Measurements from ENCODE around the gene THTPA. TPM values are rescaled to one million over a fixed set of nuclear protein-coding genes. Genes with fewer than 3 reads are reported as not detected.

THTPA gene
- total and polyA plus RNA-seq, 2 donors (not counting 1 experiment from before 2014, with no cell fraction given) = 17.0 to 21.4 TPM

DNA sequence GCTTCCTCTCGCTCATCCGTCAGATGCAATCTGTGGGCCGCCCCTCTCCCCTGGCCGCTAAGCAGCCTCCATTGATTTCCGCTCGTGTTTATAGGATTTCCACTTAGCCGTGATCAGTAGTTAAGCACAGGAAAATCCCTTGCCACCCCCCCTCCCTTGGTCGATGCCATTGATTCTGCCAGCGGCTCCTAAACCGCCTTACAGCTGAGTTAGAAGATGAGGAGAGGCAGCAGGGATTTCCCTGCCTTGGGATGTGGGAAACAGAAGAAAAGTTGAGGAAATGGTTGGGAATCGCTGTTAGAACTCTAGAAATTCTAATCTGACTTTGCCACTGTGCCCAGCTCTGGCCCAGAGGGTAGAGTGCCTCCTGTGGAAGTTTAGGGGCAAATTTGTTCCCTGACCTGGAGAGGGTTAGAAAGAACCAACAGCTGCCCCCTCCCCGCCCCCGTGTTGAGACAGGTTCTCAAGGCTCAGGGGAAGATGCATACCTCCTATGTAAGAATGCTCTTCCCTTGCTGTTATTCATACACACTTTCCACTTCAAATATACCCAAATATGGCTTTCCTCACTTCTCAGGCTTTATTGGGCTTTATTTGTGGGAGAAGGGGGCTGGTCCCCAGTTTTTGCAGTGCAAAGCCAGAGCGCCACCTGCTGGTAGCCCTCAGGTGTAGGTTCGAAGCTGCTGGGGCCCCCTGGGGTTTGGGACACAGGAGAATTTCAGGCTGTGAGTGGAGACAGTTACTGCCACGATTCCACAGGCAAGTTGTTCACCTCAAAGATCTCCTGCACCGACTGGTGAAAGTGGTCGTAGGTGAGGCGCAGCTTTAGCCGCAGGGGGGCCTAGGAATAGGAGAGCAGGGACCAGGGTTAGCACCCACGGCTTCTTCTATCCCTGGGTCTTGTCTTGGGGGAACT lies 3.2 kb downstream of the THTPA start:
- Mint-ChIP-seq H3K4me1 (peaks cover 46% of the 10 kb centered on the region), H3K4me3 (no peak overlapping the region), H3K27me3 (no peaks in the 10 kb centered on the region), H3K27ac (no peak overlapping the region), H3K9me3 (ENCODE audit: insufficient read depth) (no peaks in the 10 kb centered on the region)
- Histone ChIP-seq H3K4me1 (ENCODE audit: control insufficient read depth in 2 of 2, insufficient read depth in 2 of 2, low read length in 2 of 2) (peaks cover 15 to 29% of the 10 kb centered on the region in 2 donors), H3K79me2 (ENCODE audit: control insufficient read depth, insufficient read depth, low read length) (peaks cover 14% of the 10 kb centered on the region), H3K4me3 (ENCODE audit: control extremely low read depth in 1 of 5, extremely low read depth in 1 of 5, insufficient read depth in 1 of 5, low read depth in 2 of 5, low read length in 4 of 5) (no peak overlapping the region), H2AFZ (ENCODE audit: insufficient read depth, low read depth, low read length, poor library complexity, severe bottlenecking) (no peak overlapping the region), H3K9ac (ENCODE audit: low read length) (no peak overlapping the region), H3K27ac (ENCODE audit: low read length in 2 of 2) (no peak overlapping the region), H3K27me3 (replicated peaks in 1 of 4; ENCODE audit: control extremely low read depth in 1 of 4, control insufficient read depth in 3 of 4, insufficient read depth in 4 of 4, low read length in 3 of 4) (no peaks in the 10 kb centered on the region), H3K4me2 (replicated peaks; ENCODE audit: low read depth, low read length, poor library complexity, severe bottlenecking) (no peak overlapping the region), H3K36me3 (replicated peaks in 1 of 2; ENCODE audit: control extremely low read depth in 1 of 2, control insufficient read depth in 1 of 2, extremely low read depth in 1 of 2, insufficient read depth in 2 of 2, low read length in 1 of 2) (peaks cover 0 to 62% of the 10 kb centered on the region in 2 experiments), H4K20me1 (ENCODE audit: control insufficient read depth, insufficient read depth, low read length, poor library complexity, severe bottlenecking) (peaks cover 17% of the 10 kb centered on the region), H3K9me3 (ENCODE audit: control extremely low read depth in 1 of 3, control insufficient read depth in 2 of 3, insufficient read depth in 1 of 3, low read length in 2 of 3) (no peaks in the 10 kb centered on the region)
- CTCF ChIA-PET = interaction anchor here (0.6 to 12.4 kb wide), 20 partner anchors 7 to 588 kb away, joined by 3 to 335 read pairs (median 4); partner anchors contain the start of genes AP1G2, NGDN, PABPN1 and RNF31
- ATAC-seq (ENCODE audit: low read depth) (no peak), DNase-seq (peak; percentile 78)
- 84% methylated on average over 19 of the region's 21 CpGs for WGBS (ENCODE audit: insufficient coverage)
- POLR2A ChIA-PET = interaction anchor here (0.9 to 1.1 kb wide), 2 partner anchors 8 to 77 kb away, joined by 3 read pairs; partner anchors contain the start of gene AP1G2
- intact Hi-C loops (cut with micrococcal nuclease) = loop anchor here (1.0 to 10.0 kb wide), 5 partner anchors 20 to 656 kb away; partner anchors contain the start of genes ACIN1, C14orf119, CHMP4A and DCAF11
- TF ChIP-seq, protein P1, sequence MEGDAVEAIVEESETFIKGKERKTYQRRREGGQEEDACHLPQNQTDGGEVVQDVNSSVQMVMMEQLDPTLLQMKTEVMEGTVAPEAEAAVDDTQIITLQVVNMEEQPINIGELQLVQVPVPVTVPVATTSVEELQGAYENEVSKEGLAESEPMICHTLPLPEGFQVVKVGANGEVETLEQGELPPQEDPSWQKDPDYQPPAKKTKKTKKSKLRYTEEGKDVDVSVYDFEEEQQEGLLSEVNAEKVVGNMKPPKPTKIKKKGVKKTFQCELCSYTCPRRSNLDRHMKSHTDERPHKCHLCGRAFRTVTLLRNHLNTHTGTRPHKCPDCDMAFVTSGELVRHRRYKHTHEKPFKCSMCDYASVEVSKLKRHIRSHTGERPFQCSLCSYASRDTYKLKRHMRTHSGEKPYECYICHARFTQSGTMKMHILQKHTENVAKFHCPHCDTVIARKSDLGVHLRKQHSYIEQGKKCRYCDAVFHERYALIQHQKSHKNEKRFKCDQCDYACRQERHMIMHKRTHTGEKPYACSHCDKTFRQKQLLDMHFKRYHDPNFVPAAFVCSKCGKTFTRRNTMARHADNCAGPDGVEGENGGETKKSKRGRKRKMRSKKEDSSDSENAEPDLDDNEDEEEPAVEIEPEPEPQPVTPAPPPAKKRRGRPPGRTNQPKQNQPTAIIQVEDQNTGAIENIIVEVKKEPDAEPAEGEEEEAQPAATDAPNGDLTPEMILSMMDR (IDR thresholded peaks at IDR 0.05) = peak; percentile 94
- no peak for TF ChIP-seq EZH2 (IDR thresholded peaks at IDR 0.05; ENCODE audit: borderline replicate concordance, insufficient read depth, low read depth, low read length, poor library complexity, severe bottlenecking)
